NT2/D1 (cell line): ENCODE measurements around the gene SS18.

Experiments used
- YY1 ChIP-seq: IDR thresholded peaks from 2 replicates; pipeline ENCODE4 v1.6.1; 2011; ENCODE audit not compliant: insufficient read length, insufficient read depth
- ZNF274 ChIP-seq: IDR thresholded peaks from 2 replicates; pipeline ENCODE4 v1.6.1; 2011; ENCODE audit warnings: mild to moderate bottlenecking, low read depth, low read length

GRCh38 chr18:26052505-26052904 lies 37.9 kb downstream of the SS18 start:
- TF ChIP-seq ZNF274 (no peak), YY1 (no peak)
